OCI-LY7 (cell line): ENCODE data around the gene TTLL7.

Experiments
- CTCF ChIP-seq: fragments of 200-600 bp; sonication (generic); conservative IDR thresholded peaks from 2 replicates; pipeline ENCODE4 v1.5.1; 2014; ENCODE audit warnings: mild to moderate bottlenecking, antibody characterized with exemption, low read length, moderate library complexity, mixed read lengths
- EZH2phosphoT487 ChIP-seq: fragments of 200-600 bp; sonication (generic); IDR thresholded peaks from 2 replicates; pipeline ENCODE4 v1.6.1; 2018; ENCODE audit warnings: low read depth, borderline replicate concordance, mild to moderate bottlenecking, mixed run types, antibody characterized with exemption, low read length, moderate library complexity, mixed read lengths

GRCh38 chr1:83950106-83950661 is 48.7 kb downstream of the TTLL7 start:
- TF ChIP-seq CTCF (no peak), EZH2phosphoT487 (no peak)
